Activated CD4-positive, alpha-beta T cell treated with anti-CD3 and anti-CD28 coated beads, Interleukin-2, Interleukin-4, amounts not matched to agents 100 ng/mL and 50 ng/mL, durations not matched to agents 16 hours and 8 hours (primary cell): ENCODE results near the gene CRABP1.

Experiments used
- DNase-seq: peaks from one replicate; pipeline ENCODE4 v3.0.0-alpha.2; 2020; ENCODE audit warnings: low spot score

Gene CRABP1

DNA sequence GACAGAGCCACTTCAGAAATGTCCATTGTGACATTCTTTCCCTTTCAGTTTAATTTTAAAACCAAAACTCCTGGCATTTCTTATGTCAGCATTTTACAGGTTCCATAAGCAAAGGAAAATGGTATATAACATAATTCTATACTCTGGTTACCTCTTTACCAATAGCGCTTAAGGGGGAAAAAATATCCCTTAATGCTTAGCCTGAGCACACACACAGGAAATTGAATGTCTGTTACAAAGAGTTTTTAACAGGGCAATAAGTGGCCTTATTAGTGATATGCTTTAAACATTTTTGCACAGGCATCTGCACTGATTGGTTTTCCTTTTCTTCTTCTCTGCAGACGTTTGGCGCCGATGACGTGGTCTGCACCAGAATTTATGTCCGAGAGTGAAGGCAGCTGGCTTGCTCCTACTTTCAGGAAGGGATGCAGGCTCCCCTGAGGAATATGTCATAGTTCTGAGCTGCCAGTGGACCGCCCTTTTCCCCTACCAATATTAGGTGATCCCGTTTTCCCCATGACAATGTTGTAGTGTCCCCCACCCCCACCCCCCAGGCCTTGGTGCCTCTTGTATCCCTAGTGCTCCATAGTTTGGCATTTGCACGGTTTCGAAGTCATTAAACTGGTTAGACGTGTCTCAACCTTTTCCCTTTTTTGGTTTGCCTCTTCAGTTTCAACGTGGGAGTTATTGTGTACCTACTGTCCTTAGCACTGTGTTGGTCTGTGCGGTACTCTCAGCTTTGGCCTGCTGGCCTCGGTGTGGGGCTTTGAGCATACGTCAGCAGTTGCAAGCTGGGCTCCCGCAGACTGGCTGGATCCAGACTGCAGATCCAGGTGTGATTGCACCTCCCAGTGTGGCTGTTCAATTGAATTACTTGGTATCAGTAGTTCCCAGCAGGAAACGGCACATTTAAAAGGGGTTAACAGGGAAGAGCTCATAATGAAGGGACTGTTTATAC lies 7.7 kb downstream of the CRABP1 start:
- DNase-seq, result no peak

DNA sequence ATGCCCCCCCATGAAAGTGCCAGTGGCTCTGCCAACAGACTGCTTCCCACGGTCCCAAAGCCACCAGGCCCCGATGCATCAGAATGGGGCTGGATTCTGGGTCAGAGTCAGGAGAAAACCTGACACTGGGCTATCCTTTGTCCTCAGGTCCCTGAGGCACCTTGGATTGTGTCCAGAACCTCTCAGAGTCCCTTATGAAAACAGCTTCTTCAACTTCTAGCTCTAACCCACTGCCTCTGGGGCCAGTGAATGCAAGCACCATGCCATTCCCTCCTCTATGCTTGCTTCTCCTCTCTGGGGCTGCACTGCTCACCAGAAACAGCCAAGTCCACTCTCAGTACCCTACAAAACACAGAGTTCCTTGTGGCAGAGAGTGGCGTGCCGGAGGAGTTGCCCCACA lies 9.9 kb downstream of the CRABP1 start:
- no peak for DNase-seq

DNA sequence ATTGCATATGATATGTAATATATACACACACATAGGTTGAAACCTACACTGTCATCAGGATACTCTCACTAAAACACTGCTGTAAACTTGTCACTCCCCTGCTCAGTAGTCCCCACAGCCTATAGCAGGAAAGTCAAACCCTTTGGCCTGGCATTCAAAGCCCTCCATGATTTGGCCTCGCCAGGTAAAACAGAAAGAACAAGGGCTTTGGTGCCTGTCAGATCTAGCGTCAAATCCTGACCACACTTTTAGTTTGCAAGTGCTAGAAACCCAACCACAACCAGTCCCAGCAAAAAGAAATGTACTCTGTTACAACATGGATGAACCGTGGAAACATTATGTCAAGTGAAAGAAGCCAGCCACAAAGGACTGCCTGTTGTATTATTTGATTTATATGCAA lies 11.4 kb downstream of the CRABP1 start:
- DNase-seq, result no peak

DNA sequence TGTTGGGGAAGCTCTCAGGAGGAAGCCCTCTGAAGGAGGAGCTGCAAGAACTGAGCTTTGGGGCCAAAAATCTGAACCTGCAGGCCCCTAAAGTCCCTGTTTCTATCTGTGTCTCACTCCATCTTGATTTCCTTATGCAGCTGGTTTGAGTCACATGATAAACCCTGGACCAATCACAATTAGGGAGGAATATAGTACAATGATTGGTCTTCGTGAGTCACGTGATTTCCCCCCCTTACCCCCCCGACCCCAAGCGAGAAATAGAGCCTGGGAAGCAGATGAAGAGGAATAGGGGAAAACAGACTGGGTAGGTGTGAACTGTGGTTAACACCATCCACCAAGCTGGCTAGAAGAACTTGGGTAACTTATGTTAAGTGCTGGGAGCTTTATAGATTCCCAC lies 12.9 kb downstream of the CRABP1 start:
- DNase-seq, result no peak

DNA sequence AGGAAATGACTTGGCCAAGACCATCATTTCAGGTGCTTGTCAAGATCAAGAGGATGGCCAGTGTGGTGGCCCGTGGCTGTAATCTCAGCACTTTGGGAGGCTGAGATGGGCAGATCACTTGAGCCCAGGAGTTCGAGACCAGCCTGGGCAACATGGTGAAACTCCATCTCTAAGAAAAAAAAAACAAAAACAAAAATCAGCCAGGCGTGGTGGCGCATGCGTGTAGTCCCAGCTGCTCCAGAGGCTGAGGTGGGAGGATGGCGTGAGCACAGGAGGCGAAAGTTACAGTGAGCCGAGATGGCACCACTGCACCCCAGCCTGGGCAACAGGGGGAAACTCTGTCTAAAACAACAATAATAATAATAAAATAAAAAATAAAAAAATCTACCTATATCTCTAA lies 15.0 kb downstream of the CRABP1 start:
- DNase-seq, result no peak

DNA sequence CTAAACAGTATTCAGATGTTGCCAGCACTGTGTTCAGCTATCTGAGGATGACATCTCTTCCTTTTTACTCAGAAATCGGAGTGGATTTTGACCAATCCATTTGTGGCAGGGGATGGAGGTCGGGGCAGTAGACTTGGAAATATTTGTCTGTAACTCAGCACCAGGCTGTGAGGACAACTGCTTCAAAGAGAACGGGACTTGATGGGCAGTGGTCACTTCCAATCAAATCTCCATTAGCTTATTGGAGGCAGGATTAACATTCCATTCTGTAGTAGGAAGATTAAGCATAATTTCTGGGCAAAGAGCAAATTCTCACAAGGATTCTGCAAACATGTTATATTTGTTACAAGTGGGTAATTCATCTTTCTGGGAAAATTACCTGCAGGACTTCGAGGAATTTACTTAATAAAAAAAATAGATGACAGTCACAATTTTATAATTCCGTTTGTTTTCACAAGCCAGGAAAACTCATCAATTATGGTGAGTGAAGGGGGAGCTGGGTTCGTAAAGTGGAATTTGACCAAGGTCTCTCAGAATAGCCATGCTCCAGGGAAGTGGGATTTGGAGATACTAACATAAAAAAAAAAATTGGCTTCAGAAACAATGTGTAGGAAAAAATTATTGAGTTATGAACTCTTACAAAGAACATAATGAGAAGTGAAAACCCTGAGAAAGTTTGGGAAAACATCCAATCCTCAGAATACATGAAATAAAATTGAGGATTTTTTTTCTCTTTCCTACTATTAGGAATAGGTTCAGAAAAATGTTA lies 18.1 kb downstream of the CRABP1 start:
- DNase-seq, result no peak

DNA sequence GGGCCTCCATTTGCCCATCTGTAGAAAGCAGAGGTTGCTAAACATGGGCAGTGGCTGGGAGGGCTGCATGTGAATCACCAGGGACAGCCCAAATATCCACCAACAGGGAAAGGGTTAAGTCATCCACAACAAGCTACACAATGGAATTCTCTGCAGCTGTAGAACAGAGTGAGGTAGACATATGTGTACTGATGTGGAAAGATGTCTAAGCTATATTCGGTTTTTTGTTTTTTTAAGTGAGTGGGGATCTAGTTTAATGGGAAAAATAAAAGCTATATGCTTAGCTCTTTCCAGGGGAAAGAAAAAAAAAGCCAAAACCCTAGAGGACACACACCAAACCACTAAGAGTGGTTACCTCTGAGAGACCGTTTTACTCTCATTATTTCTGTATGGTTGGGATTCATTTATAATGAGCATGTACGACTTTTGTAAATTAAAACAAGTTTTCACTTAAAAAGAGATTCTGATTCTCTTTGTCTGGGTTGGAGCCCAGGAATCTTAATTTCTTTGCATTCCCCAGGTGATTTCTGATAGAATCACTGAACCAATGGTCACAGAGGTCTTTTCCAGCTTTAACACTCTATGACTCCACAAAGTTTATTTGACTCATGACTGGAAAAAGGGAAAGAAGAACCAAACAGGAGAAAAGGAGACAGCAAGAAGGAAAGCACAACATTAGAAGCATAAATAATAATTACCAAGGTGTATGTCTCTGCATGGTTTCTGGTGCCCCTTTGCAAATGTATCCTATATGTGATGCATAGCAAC lies 19.1 kb downstream of the CRABP1 start:
- no peak for DNase-seq

DNA sequence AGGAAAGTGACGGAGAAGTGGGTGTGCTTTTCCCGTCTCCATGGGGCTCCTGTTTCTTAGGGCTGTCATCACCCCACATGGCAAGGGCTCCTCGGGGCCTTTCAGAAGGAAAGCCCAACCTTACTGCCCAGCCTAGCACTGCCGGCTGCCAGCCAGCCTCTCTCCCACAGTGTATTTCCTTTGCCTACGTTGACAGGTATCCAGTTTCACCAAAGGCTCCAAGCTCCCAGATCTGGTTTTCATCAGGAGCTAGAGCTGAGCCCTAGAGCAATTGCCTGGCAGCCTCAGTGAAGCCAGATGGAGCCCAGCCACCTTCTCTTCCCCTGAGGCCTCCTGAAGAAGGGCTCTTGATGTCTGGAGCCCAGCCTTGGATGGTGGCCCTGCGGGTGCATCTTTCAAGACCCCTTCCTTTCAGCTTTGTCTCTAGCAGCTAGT lies 20.2 kb downstream of the CRABP1 start:
- no peak for DNase-seq

DNA sequence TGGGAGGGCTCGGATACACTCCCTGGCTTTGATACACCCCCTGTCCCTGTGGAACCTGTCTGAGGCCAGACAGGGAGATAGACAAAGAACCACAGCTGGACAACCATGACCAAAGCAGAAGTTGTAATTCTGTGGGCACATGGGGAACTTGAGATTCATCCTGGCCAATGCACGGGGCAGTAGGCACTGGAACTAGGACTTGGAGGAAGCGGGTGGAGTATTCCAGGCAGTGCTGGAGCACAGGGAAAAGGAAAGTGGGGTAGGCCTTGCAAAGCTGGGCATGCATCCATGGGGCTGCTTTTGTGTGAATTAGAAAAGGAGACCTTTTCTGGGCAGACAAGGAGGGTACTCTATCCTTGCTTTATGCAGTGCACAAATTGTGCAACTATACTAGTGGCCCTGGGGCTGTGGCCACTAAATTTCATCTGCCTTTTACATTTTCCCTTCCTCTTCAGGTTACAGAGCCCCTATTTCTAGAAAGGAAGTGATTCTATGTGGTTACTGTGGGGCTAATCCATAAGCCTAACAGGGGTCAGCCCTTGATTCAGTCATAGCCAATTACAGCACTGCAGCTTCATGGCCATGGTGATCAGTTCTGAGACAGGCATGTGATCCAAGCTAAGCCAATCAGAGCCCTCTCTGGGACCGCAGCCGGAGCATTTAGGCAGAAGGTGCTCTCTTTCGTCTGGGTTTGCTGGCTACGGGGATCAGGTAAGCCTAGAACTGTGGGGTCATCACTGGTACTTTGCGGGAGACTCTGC lies 21.0 kb downstream of the CRABP1 start:
- DNase-seq, result no peak

DNA sequence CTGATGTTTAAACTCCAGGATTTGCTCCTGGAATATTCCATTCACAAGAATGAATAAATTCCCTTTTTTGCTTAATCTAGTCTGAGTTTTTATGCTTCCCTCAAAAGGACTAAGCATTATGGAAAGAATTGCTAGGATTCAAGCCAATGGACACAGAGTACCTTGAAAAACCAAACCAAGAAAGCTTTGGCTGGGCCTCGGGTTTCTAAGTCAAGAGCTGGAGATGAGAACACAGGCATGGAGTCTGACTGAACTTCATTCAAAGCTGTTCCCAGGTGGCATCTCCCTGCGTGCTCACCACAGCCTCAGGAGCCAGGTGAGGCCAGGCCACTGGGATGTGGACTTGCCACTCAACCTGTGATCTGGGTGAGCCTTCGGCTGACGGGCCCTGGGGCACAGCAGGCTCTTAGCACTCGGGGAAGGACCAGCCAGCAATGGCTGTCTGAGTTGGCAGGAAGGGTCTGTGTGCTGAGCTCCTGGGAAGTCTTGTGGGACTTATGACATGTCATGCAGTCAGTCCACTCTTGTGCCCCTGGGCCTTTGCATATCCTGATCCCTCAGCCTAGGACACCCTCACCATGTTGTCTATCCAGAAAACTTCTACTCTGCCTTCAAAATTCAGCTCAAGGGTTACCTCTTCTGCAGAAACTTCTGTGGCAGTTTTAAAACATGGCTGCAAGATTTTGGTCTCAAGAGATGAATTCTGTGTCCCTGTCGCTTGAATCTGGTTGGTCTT lies 21.8 kb downstream of the CRABP1 start:
- no peak for DNase-seq

DNA sequence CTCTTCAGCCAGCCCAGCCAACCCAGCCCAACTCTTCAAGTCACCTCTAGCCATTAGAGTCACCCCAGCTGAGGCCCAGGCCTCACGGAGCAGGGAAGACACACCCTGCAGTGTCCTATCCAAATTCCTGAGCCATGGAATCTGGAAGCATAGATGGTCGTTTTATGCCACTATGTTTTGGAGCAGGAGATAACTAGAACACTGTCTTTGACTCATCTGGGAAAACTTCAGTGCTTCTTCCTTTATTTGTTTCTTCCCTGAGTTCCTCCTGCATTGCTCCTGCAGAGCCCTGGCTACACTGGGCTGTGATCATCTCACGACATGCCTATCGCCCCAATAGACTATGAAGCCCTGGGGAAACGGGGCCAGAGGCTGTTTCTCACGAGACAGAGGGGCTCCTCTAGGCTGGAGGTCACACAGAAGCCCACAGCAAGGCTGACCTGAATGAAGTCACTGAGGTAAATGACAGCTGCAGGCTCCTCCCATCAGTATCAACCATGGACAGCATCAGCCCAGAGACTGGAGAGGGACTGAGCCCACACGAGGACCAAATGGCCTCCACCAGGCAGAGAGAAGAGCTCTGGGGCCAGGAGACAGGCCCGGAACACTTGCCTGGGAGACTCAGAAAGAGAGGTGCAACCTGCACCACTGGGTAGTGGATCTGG lies 22.7 kb downstream of the CRABP1 start:
- DNase-seq, result no peak

DNA sequence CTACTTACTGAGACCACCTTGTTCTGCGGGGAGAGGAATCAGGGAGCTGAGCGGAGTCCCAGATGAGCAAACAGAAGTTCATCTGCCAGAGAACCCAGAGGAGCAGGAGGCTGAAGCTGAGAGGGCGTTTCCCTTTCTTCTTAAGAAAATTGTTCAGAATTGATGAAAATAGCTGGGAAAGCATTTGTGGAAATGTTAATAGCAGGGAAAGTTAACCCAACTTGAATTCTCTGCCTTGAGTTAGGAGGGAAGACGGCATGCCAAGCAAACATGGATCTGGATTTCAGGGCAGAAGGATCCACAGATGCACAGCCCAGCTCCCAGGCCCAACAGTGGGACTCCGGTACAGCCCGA lies 23.2 kb downstream of the CRABP1 start:
- DNase-seq, result no peak

DNA sequence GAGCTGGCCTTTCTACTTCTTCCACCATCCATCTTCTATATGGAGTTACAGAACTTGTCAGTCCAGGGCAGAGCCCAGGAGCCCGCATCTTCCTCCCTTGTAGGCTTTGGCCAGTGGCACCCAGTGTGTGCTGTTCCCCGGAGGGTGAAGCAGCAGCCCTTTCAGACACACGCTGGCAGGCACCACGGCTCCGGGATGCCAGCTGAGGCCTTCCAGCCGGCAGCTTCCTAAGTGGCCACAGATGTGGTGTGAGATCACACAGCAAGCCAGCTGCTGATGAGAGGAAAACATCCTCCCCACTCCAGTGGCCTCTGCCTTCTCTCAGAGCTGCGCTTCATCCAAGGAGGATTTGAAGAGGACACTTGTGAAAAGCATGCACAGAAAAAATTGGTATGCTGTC lies 24.1 kb downstream of the CRABP1 start:
- no peak for DNase-seq

DNA sequence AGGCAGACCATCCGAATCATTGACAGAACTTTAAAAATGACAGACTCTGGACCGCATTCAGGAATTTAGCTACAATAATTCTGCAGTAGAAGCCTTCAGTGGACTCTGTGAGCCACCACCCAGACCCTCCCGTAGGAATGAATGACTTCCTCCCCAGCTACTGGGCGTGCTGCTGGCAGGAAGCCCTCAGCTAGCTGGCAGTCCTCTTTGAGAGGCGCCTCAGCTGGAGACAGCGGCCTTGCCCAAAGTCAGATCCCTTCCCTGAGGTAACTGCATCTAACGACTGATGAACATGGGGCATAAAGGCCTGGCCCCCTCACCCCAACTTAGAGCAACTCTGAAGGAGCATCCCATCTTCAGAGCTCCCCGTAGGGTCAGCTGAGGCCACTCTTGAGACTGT lies 25.8 kb downstream of the CRABP1 start:
- DNase-seq, result no peak

DNA sequence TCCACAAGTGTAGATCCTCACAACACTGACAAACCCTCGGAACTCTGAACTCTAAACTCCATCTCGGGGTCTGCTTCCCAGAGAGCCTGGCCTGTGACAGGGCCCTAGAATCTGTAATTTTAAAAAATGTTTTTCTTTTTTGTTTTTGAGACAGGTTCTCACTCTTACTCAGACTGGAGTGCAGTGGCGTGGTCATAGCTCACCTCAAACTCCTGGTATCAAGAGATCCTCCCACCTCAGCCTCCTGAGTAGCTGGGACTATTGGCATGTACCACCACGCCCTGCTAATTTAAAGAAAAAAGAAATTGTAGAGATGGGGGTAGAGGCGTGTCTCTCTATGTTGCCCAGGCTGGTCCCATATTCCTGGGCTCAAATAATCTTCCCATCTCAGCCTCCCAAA lies 26.2 kb downstream of the CRABP1 start:
- DNase-seq, result no peak

DNA sequence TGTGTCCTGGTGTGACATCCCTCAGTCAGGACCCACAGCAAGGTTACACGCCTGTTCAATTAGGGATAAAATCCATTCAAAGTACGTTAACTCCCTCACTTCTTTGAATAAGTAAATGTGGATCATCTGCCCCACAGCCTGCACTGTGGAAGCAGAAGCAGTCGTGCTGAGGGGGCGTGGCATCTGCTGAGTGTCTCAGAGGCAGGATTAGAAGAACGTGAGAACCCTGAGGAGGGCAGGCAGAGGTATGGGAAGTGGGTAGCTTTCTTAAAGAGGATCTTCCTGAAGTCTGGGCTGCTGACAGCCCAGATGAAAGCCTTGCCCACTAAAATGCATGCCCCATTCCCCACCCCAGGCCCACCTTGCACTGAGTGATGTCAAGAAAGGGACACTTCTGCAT lies 28.5 kb downstream of the CRABP1 start:
- no peak for DNase-seq

DNA sequence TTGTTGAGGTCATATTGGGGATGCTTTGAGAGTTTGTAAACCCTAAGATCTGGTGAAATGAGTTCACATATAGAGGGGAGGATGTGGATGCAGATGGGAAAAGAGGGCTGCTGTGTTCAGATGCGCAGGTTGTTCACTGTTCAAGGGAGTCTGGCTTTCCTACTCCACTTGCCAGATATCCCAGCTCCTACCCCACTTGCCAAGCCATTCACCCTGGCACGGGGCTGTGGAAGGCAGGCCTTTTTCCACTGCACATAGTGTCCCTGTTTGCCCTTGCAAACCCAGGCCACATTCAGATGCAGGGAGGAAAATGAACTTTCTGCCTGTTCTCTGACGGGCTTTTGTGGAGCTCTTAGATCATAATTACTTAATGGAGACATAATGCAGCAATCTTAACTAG lies 29.0 kb downstream of the CRABP1 start:
- no peak for DNase-seq

DNA sequence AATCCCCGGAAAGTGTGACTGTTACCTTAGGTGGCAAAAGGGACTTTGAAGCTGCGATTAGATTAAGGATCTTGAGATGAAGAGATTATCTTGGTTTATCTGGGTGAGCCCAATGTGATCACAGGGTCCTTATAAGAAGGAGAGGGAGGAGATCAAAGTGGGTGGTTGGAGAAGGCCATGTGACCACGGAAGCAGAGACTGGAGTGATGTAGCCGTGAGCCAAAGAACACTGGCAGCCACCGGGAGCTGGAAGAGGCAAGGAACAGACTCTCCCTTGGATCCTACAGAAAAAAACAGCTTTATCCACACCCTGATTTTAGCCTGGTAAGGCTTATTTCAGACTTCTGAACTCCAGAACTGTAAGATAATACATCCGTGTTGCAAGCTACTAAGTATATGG lies 29.9 kb downstream of the CRABP1 start:
- DNase-seq, result no peak

DNA sequence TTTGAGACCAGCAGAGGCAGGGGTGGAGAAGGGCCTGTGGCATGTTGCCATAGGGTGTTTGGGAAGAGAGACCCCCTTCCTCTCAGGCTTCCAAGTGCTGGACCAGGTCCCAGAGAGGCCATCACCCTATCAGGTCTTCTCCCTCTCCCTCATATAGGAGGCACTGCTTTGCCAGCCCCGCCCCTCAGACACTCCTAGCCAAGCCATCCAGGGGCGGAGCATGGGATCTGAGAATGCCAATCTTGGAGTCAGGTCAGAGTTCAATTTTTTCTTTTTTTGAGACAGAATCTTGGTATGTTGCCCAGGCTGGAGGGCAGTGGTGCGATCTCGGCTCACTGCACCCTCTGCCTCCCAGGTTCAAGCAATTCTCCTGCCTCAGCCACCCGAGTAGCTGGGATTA lies 32.7 kb downstream of the CRABP1 start:
- DNase-seq, result no peak
